ENCODE measurements around the gene TM7SF2. TPM values are rescaled to one million over a fixed set of nuclear protein-coding genes. Genes with fewer than 3 reads are reported as not detected.

TM7SF2 gene
- total RNA-seq, 2 experiments from 2014 or later: 17.4 to 18.1 TPM

DNA sequence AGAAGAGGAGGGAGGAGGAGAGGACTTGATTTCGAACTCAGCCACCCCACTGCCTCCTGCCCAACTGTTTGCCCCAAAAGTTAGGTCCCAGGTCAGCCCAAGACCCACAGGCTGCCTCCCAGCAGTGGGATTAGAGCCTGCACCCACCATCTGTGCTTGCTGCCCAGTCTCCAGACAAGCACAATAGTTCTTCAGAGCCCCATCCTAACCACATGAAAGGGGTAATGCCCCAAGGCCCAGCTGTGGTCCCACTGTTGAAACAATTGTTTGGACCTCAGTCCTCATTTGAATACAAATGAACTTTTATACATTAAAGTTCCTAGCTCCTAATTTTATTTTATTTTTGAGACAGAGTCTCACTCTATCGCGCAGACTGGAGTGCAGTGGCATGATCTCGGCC is 21.0 kb upstream of the TM7SF2 start:
- peaks cover 22% of the 10 kb centered on the region for H3K36me3 Mint-ChIP-seq (ENCODE audit: low read depth)
- no peak overlapping the region for H3K4me3 Mint-ChIP-seq
- POLR2A ChIA-PET: interaction anchor here (0.6 to 1.0 kb wide), 2 partner anchors 11 to 47 kb away, joined by 3 read pairs; no protein-coding TSS in a partner anchor
- no peaks in the 10 kb centered on the region for H3K27me3 Mint-ChIP-seq
- peaks cover 6% of the 10 kb centered on the region for H3K4me1 Mint-ChIP-seq
- DNase-seq (no peak), ATAC-seq (no peak)
- no peaks in the 10 kb centered on the region for H3K9me3 Mint-ChIP-seq (ENCODE audit: low read depth)
- CTCF ChIA-PET: no interaction called here
- no peak overlapping the region for H3K27ac Mint-ChIP-seq
- intact Hi-C loops (cut with DNase I, micrococcal nuclease): no loop called here

DNA sequence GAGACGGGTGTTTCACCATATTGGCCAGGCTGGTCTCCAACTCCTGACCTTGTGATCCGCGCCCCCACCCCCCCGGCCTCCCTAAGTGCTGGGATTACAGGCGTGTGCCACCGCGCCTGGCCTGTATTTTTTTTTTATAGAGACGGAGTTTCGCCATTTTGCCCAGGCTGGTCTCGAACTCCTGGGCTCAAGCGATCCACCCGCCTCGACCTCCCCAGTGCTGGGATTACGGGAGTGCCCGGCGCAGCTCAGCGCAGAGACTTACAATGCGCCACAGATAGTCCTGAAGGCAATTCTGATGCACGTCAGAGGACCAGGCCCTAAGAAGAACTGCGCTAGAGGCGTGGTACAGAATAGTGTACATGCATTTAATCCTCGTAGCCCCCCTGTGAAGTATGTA is 16.2 kb upstream of the TM7SF2 start:
- intact Hi-C loops (cut with DNase I, micrococcal nuclease): no loop called here
- ChIA-PET POLR2A (no interaction called here), CTCF (interaction anchor here (0.6 to 7.5 kb wide), 5 partner anchors 17 to 84 kb away, joined by 3 to 56 read pairs (median 3); partner anchors contain the start of gene TM7SF2)
- H3K4me3 Mint-ChIP-seq: peak overlapping the region; percentile 92
- peaks cover 12% of the 10 kb centered on the region for H3K4me1 Mint-ChIP-seq
- peak overlapping the region; percentile 94 for H3K27ac Mint-ChIP-seq
- DNase-seq (no peak), ATAC-seq (no peak)
- no peaks in the 10 kb centered on the region for H3K27me3 Mint-ChIP-seq
- no peaks in the 10 kb centered on the region for H3K9me3 Mint-ChIP-seq (ENCODE audit: low read depth)
- peaks cover 4% of the 10 kb centered on the region for H3K36me3 Mint-ChIP-seq (ENCODE audit: low read depth)

DNA sequence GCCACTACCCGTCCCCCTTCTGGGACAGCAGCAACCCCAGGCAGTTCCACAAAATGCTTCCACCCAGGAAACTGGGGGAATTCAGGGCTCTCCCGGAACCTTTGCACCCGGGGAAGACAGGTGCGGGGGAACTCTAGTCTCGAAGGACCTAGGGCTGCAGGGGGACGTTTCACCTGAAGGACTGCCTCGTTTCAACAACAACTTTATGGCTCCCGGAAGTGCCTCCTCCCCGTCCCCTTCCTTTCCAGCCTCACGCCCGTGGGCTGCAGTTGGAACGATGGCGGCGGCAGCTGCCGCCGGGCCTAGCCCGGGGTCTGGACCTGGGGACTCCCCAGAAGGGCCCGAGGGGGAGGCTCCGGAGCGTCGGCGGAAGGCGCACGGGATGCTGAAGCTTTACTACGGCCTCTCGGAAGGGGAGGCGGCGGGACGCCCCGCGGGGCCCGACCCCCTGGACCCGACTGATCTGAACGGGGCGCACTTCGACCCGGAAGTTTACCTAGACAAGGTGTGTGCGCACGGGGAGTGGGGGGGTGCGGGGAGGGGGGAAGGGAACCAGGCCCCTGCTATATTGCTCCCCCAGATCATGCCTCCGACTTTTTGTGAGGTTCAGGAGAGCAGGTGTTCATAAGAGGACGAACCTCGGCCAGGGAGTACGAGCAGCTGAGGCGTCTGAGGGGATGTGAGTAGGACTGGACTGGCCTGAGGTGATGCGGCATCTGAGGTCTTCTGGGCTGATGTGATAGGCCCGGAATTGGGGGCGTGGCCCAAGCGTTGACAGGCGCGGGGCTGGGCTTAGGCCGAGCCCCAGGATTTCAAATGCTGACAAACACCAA is 15.5 kb upstream of the TM7SF2 start, which contains the start of gene VPS51:
TSS of gene VPS51 (plus strand) at position 241 of the 833 bp plus-strand sequence. CDS start at position 278, 37 bp downstream.
- peak; percentile 98 for ATAC-seq
- peak within 1 kb of the TSS; percentile 92 for H3K4me3 Mint-ChIP-seq
- peak; percentile 93 for DNase-seq
- H3K9me3 Mint-ChIP-seq (ENCODE audit: low read depth): no peaks in the 10 kb centered on the region
- H3K4me1 Mint-ChIP-seq: peaks cover 12% of the 10 kb centered on the region
- ChIA-PET CTCF (interaction anchor here (0.9 to 7.5 kb wide), 3 partner anchors 13 to 70 kb away, joined by 3 to 56 read pairs (median 3); partner anchors contain the start of gene TM7SF2), POLR2A (interaction anchor here (0.7 to 1.1 kb wide), 3 partner anchors 13 to 38 kb away, joined by 3 to 4 read pairs (median 3); partner anchors contain the start of gene SYVN1)
- H3K36me3 Mint-ChIP-seq (ENCODE audit: low read depth): peaks cover 4% of the 10 kb centered on the region
- H3K27me3 Mint-ChIP-seq: no peaks in the 10 kb centered on the region
- H3K27ac Mint-ChIP-seq: peak within 1 kb of the TSS; percentile 94
- intact Hi-C loops (cut with DNase I, micrococcal nuclease): loop anchor here (1.0 kb wide), 11 partner anchors 12 to 317 kb away; partner anchors contain the start of genes CDCA5 (in 2 of the 2), SYVN1 (in 2 of the 2), TM7SF2 (in 2 of the 2) and ZFPL1 (in 2 of the 2)

DNA sequence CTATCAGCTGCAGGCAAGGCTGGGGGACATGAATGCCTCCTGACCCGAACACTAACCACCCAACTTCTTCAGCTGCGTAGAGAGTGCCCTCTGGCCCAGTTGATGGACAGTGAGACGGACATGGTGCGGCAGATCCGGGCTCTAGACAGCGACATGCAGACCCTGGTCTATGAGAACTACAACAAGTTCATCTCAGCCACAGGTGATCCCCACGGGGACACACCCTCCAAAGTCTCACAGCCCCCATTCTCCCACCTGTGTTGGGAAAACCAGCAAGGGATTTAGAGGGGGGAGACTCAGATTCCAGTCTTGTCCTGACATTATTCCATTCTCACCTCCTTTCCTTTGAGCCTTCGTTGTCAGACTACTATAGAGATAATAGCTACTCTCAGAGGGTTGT is 14.7 kb upstream of the TM7SF2 start:
- Mint-ChIP-seq H3K4me1 (peaks cover 12% of the 10 kb centered on the region), H3K27me3 (no peaks in the 10 kb centered on the region), H3K9me3 (ENCODE audit: low read depth) (no peaks in the 10 kb centered on the region), H3K36me3 (ENCODE audit: low read depth) (peaks cover 4% of the 10 kb centered on the region), H3K27ac (peak overlapping the region; percentile 25), H3K4me3 (peak overlapping the region; percentile 92)
- CTCF ChIA-PET: interaction anchor here (0.9 to 7.5 kb wide), 3 partner anchors 14 to 71 kb away, joined by 3 to 56 read pairs (median 3); partner anchors contain the start of gene TM7SF2
- ATAC-seq (no peak), DNase-seq (no peak)
- intact Hi-C loops (cut with DNase I, micrococcal nuclease): loop anchor here (1.0 kb wide), 11 partner anchors 13 to 318 kb away; partner anchors contain the start of genes CDCA5 (in 2 of the 2), SYVN1 (in 2 of the 2), TM7SF2 (in 2 of the 2) and ZFPL1 (in 2 of the 2)
- POLR2A ChIA-PET: interaction anchor here (0.7 to 1.1 kb wide), 3 partner anchors 13 to 38 kb away, joined by 3 to 4 read pairs (median 3); partner anchors contain the start of gene SYVN1

DNA sequence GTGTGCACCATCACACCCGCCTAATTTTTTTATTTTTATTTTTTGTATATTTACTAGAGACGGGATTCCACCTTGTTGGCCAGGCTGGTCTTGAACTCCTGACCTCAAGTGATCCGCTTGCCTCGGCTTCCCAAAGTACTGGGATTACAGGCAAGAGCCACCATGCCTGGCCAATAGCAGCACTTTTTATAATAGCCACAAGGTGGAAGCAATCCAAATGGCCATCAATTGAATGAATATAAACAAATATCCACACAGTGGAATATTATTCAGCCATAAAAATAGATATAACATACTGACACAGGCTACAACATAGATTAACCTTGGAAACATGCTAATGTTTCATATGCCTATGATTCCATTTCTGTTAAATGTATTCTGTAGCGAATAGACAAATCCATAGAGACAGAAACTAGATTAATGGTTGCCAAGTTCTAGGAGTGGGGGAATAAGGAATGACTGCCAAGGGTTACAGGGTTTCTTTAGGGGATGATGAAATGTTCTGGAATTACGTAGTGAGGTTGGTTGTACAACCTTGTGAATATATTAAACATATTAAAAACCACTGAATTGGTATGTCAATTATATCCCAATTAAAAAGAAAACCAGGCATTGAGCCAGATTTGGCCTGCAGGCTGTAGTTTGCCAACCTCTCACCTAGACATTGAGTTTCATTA is 10.9 kb upstream of the TM7SF2 start:
- H3K4me3 Mint-ChIP-seq: no peak overlapping the region
- intact Hi-C loops (cut with DNase I, micrococcal nuclease): no loop called here
- ATAC-seq (no peak), DNase-seq (no peak)
- peaks cover 11% of the 10 kb centered on the region for H3K4me1 Mint-ChIP-seq
- no peaks in the 10 kb centered on the region for H3K9me3 Mint-ChIP-seq (ENCODE audit: low read depth)
- H3K27ac Mint-ChIP-seq: no peak overlapping the region
- H3K36me3 Mint-ChIP-seq (ENCODE audit: low read depth): peaks cover 7% of the 10 kb centered on the region
- ChIA-PET POLR2A (no interaction called here), CTCF (interaction anchor here (0.6 to 7.5 kb wide), 6 partner anchors 10 to 25 kb away, joined by 3 to 56 read pairs (median 4); partner anchors contain the start of genes TM7SF2 and ZNHIT2)
- no peaks in the 10 kb centered on the region for H3K27me3 Mint-ChIP-seq

DNA sequence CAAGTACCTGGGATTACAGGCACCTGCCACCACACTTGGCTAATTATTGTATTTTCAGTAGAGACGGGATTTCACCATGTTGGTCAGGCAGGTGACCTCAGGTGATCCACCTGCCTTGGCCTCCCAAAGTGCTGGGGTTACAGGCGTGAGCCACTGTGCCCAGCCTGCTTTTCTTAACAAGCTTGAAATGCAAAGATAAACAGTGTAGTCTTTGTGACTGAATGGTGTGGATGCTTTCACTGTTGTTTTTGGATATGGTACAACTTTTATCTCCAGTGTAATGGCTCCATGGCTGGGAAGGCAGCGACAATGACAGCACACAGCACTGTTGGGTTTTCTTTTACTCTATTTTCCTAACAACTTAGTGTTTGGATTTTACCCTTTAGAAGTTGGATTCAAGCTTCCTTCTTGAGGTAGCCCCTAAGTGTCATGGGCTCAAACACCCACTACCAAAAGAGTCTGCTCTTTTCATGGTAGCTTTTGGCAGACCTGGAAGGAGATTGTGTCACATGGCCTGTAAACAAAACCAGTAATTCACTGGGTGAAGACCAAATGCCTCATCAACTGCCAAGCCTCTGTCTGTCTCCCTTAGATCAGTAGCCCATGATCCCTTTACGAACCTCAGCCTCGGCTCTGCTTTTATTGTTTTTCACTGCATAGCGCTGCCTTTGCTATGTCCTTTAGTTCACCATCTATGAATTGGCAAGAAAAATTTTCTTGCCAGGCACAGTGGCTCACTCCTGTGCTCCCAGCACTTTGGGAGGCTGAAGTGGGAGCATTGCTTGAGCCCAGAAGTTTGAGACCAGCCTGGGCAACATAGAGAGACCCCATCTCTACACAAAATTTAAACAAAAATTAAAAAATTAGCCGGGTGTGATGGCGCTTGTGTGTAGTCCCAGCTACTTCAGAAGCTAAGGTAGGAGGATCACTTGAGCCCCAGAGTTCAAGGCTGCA is 9.3 kb upstream of the TM7SF2 start:
- ChIA-PET CTCF (interaction anchor here (0.6 to 2.0 kb wide), 4 partner anchors 8 to 311 kb away, joined by 3 to 5 read pairs (median 4); no protein-coding TSS in a partner anchor), POLR2A (interaction anchor here (0.5 to 0.7 kb wide), 2 partner anchors 11 to 517 kb away, joined by 3 read pairs; no protein-coding TSS in a partner anchor)
- no peak for ATAC-seq
- Mint-ChIP-seq H3K36me3 (ENCODE audit: low read depth) (peaks cover 11% of the 10 kb centered on the region), H3K4me3 (no peak overlapping the region), H3K27ac (no peak overlapping the region), H3K4me1 (peaks cover 14% of the 10 kb centered on the region), H3K9me3 (ENCODE audit: low read depth) (no peaks in the 10 kb centered on the region), H3K27me3 (no peaks in the 10 kb centered on the region)
- no peak for DNase-seq
- intact Hi-C loops (cut with DNase I, micrococcal nuclease): no loop called here

DNA sequence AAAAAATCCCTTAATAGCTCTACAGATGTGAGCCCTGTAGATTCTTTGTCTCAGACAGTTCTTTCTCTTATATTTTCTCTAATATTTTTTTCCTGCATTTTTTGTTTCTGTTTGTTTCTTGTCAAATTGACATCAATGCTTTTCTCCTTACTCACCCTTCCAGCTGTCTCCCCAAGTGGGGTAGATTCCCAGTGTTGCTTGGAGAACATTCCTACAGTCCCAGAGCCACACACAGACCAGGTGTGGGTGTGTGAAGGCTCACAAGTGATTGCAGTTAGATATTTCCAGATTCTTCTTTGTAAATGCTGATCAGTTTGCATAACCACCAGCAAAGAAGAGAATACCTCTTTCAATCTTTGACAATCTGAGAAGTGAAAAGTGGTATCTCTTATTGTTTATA is 8.2 kb upstream of the TM7SF2 start:
- intact Hi-C loops (cut with DNase I, micrococcal nuclease): no loop called here
- no peak overlapping the region for H3K4me3 Mint-ChIP-seq
- no peaks in the 10 kb centered on the region for H3K27me3 Mint-ChIP-seq
- H3K36me3 Mint-ChIP-seq (ENCODE audit: low read depth): peaks cover 7% of the 10 kb centered on the region
- H3K4me1 Mint-ChIP-seq: peaks cover 10% of the 10 kb centered on the region
- ATAC-seq (no peak), DNase-seq (no peak)
- H3K27ac Mint-ChIP-seq: no peak overlapping the region
- CTCF ChIA-PET: interaction anchor here (0.7 to 1.4 kb wide), 2 partner anchors 9 to 10 kb away, joined by 4 read pairs; no protein-coding TSS in a partner anchor
- no peaks in the 10 kb centered on the region for H3K9me3 Mint-ChIP-seq (ENCODE audit: low read depth)
- POLR2A ChIA-PET: interaction anchor here (0.7 kb wide), 2 partner anchors 9 to 28 kb away, joined by 3 to 4 read pairs; no protein-coding TSS in a partner anchor

DNA sequence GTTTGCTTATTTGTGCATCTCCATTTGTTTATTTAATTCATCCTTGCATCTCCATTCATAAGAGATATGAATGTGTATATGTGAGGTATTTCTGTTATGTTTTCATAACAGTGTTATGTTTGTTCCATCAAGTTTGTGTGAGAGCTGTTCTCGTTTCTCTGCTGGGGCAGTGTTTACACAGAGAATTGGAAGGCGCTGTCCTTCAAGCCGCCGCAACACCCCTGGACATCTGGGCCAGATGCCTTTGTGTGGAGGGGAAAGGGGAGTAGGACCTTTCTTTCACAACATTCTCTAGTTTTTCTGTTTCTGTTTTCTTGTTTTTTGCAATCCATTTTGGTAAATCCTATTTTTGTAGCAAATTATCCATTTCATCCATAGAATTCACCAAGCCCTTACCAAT is 7.0 kb upstream of the TM7SF2 start:
- no peak overlapping the region for H3K4me3 Mint-ChIP-seq
- no peaks in the 10 kb centered on the region for H3K9me3 Mint-ChIP-seq (ENCODE audit: low read depth)
- peak overlapping the region; percentile 2 for H3K27ac Mint-ChIP-seq
- ChIA-PET CTCF (interaction anchor here (0.6 to 1.4 kb wide), 3 partner anchors 8 to 31 kb away, joined by 3 to 4 read pairs (median 3); no protein-coding TSS in a partner anchor), POLR2A (no interaction called here)
- peaks cover 7% of the 10 kb centered on the region for H3K36me3 Mint-ChIP-seq (ENCODE audit: low read depth)
- DNase-seq (no peak), ATAC-seq (no peak)
- H3K27me3 Mint-ChIP-seq: no peaks in the 10 kb centered on the region
- peaks cover 7% of the 10 kb centered on the region for H3K4me1 Mint-ChIP-seq
- intact Hi-C loops (cut with DNase I, micrococcal nuclease): no loop called here

DNA sequence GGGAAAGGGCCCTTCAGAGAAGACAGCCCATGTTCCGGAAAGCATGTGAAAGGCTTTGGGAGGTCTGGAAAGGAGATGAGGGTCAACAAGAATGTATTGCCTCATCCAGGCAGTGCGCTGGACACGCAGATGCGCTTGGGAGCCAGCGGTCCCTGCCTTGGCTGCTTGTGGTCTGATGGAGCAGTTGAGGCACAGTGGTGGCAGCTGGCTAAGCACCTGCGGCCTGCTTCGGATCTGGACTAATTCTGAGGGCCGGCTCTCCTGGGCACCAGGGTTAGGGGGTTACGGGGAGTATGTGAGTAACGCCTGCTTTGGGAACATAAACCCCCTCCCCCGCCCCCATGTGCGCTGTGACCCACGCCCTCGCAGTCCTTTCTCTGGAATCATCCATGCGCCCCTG is 4.6 kb upstream of the TM7SF2 start:
- H3K4me3 Mint-ChIP-seq: no peak overlapping the region

More for the DNA sequence above, 4.6 kb upstream of the TM7SF2 start:
- POLR2A ChIA-PET: no interaction called here
- intact Hi-C loops (cut with DNase I, micrococcal nuclease): no loop called here
- H3K27ac Mint-ChIP-seq: no peak overlapping the region
- CTCF ChIA-PET: interaction anchor here (1.3 kb wide), 1 partner anchor 8 kb away, joined by 4 read pairs; no protein-coding TSS in a partner anchor
- no peak for ATAC-seq
- peaks cover 27% of the 10 kb centered on the region for H3K4me1 Mint-ChIP-seq
- no peaks in the 10 kb centered on the region for H3K27me3 Mint-ChIP-seq
- no peak for DNase-seq
- H3K9me3 Mint-ChIP-seq (ENCODE audit: low read depth): no peaks in the 10 kb centered on the region
- peaks cover 7% of the 10 kb centered on the region for H3K36me3 Mint-ChIP-seq (ENCODE audit: low read depth)
